PC-9 (cell line): Measurements from ENCODE around the gene ELAVL3. TPM values are rescaled to one million over a fixed set of nuclear protein-coding genes. Genes with fewer than 3 reads are reported as not detected.

Experiments
- microRNA-seq: library from miRNA; unstranded; fragments of <30 nt; microRNA quantifications from one replicate; pipeline ENCODE4 v1.2.0, GENCODE V29; 2021; ENCODE audit warnings: borderline number of aligned reads, borderline replicate concordance
- total RNA-seq: library from RNA; stranded (reverse); gene quantifications from 2 replicates; pipeline ENCODE4 v1.2.3, GENCODE V29; 2021

ELAVL3 gene
- total RNA-seq, 1 experiment from 2014 or later, result not detected

Small RNA genes within 50 kb of the gene (microRNA-seq; reads per million reads assigned to microRNA genes)
- 4.7 reads per million for gene MIR7974

Other genes with a start within 250 kb of the ELAVL3 start
- not detected in 2 replicates for gene ANGPTL8, start 241.4 kb downstream of the ELAVL3 start, total RNA-seq
- gene DOCK6, start 218.5 kb downstream of the ELAVL3 start, total RNA-seq, result 32.5 and 68.9 TPM in 2 replicates
- gene TSPAN16, start 184.9 kb downstream of the ELAVL3 start, total RNA-seq, result not detected in 2 replicates
- 35.0 and 36.5 TPM in 2 replicates for gene RAB3D, start 141.4 kb downstream of the ELAVL3 start, total RNA-seq
- gene TMEM205, start 134.8 kb downstream of the ELAVL3 start, total RNA-seq, result 80.3 and 90.6 TPM in 2 replicates
- gene CCDC159, start 134.5 kb downstream of the ELAVL3 start, total RNA-seq, result 9.4 and 13.7 TPM in 2 replicates
- gene PLPPR2, start 125.6 kb downstream of the ELAVL3 start, total RNA-seq, result 25.2 and 30.4 TPM in 2 replicates
- gene SWSAP1, start 106.4 kb downstream of the ELAVL3 start, total RNA-seq, result 4.6 and 4.8 TPM in 2 replicates
- 7.3 and 10.0 TPM in 2 replicates for gene EPOR, start 96.7 kb downstream of the ELAVL3 start, total RNA-seq
- 100 and 125 TPM in 2 replicates for gene RGL3, start 61.7 kb downstream of the ELAVL3 start, total RNA-seq
- 0.15 and 0.39 TPM in 2 replicates for gene ODAD3, start 45.9 kb downstream of the ELAVL3 start, total RNA-seq
- gene PRKCSH, start 45.4 kb downstream of the ELAVL3 start, total RNA-seq, result 410 and 412 TPM in 2 replicates
- 13.4 and 13.8 TPM in 2 replicates for gene ZNF653, start 24.8 kb upstream of the ELAVL3 start, total RNA-seq
- gene ECSIT, start 48.1 kb upstream of the ELAVL3 start, total RNA-seq, result 42.4 and 43.0 TPM in 2 replicates
- gene CNN1, start 57.8 kb upstream of the ELAVL3 start, total RNA-seq, result 0.44 TPM in 1 of 2 replicates, not detected in the other
- gene ELOF1, start 78.2 kb upstream of the ELAVL3 start, total RNA-seq, result 65.5 and 68.7 TPM in 2 replicates
- gene ACP5, start 96.6 kb upstream of the ELAVL3 start, total RNA-seq, result 3.5 and 6.6 TPM in 2 replicates
- gene ZNF627, start 116.4 kb upstream of the ELAVL3 start, total RNA-seq, result 11.4 and 12.6 TPM in 2 replicates